Vagina (tissue), 2 donors: Measurements from ENCODE around the gene GPN2. TPM values are rescaled to one million over a fixed set of nuclear protein-coding genes. Genes with fewer than 3 reads are reported as not detected.

ENCODE experiments used
- DNase-seq, 2 donors: peaks; one replicate each; pipeline ENCODE4 v3.0.0-alpha.2; 2017; ENCODE audit errors: extremely low spot score in 2 of 2
- H3K27ac ChIP-seq: fragments of 200-600 bp; sonication (generic); one replicate; pipeline ENCODE4 v1.5.1; 2019
- H3K27me3 ChIP-seq: fragments of 200-600 bp; sonication (generic); one replicate; pipeline ENCODE4 v1.5.1; 2019
- H3K36me3 ChIP-seq, 2 donors: fragments of 200-600 bp; sonication (generic); one replicate each; pipeline ENCODE4 v1.5.1; 2017 to 2019
- H3K4me1 ChIP-seq: fragments of 200-600 bp; sonication (generic); one replicate; pipeline ENCODE4 v1.5.1; 2019
- H3K4me3 ChIP-seq, 2 donors: fragments of 200-600 bp; sonication (generic); 1 replicate in 1 of 2; 2 replicates in 1 of 2; pipeline ENCODE4 v1.5.1; 2016 to 2019
- H3K9me3 ChIP-seq: fragments of 200-600 bp; sonication (generic); one replicate; pipeline ENCODE4 v1.5.1; 2019
- CTCF ChIP-seq, 3 experiments: fragments of 450-650 bp in 2 of 3; fragments of 200-600 bp in 1 of 3; sonication (generic) in 1 of 3; IDR thresholded peaks; one replicate each; pipeline ENCODE4 v1.5.1; 2017 to 2019; ENCODE audit warnings: antibody characterized with exemption in 3 of 3, mild to moderate bottlenecking in 2 of 3, moderate library complexity in 2 of 3
- POLR2A ChIP-seq, 2 donors: fragments of 450-650 bp; IDR thresholded peaks; one replicate each; pipeline ENCODE4 v1.6.1; 2017; ENCODE audit warnings: antibody characterized with exemption in 2 of 2, mild to moderate bottlenecking in 2 of 2, moderate library complexity in 2 of 2
- POLR2AphosphoS5 ChIP-seq, 2 donors: sonication (generic); formaldehyde crosslinking; IDR thresholded peaks; one replicate each; pipeline ENCODE4 v1.9.0; 2017; ENCODE audit warnings: antibody characterized with exemption in 2 of 2, mild to moderate bottlenecking in 2 of 2, low read depth in 1 of 2; ENCODE audit not compliant: insufficient read depth in 1 of 2
- intact Hi-C: fragments of 100-400 bp; cut with DNase I; formaldehyde crosslinking; loops from one replicate; pipeline ENCODE4 v1.15.1; 2023
- total RNA-seq: library from RNA; depleted of rRNA; stranded (reverse); fragments of >200 nt; gene quantifications from one replicate; pipeline ENCODE4 v1.2.3, GENCODE V29; 2016

The GPN2 gene
- total RNA-seq, 1 donor from 2014 or later: 11.5 TPM

DNA sequence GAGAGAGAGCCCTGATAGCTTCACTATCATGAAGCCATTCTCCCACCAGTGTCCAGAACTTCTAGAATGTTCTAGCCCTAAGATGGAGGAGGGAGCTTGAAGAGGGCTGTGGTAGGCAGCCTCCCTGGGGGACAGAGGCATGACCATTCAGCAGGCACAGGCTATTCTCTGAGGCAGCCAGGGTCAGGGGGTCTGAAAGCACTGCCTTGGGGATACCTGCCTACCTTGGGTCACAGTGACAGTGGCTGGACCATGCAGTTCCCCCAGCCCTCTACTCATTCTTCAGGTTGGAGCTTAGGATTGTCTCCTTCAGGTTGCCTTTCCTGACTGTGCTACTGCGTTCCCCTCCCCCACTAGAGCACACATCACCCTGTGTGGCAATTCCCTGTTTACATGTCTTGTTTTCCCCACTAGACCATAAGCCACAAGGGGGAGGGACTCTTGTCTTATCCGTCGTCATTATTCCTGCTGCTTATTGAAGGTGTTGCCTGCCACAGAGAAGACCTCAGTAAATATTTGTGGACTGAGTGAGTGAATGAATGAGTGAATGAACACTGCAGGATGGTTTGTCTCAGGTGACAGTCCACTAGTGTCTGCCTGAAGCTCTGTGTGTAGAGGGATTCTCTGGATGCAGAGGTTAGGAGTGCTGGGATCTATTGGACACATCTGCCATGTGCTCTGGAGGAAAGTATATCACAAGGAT, 58.4 kb downstream of the GPN2 start:
- intact Hi-C loops: no loop called here
- peaks cover 0 to 33% of the 10 kb centered on the region in 2 donors for H3K36me3 ChIP-seq

DNA sequence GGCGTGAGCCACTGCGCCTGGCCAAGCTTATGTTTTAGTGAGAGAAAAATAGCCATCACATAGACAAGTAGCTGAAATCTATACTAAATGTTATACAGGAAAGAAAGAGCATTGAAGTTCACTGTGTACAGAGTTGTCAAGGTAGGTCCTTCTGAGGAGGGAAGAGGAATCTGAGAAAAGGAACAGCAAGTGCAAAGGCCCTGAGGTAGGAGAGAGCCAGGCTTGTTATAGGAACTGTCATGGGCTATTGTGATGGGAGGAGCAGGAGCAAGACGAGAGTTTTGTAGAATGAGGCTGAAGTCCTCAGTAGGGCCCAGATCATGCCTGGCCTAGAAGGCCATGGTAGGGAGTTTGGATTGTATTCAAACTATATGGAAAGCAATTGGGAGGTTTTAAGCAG, 59.0 kb downstream of the GPN2 start:
- peaks cover 38% of the 10 kb centered on the region for H3K4me1 ChIP-seq
- no peaks in the 10 kb centered on the region for H3K9me3 ChIP-seq
- H3K36me3 ChIP-seq: peaks cover 0 to 33% of the 10 kb centered on the region in 2 donors
- intact Hi-C loops: no loop called here
- H3K27ac ChIP-seq: no peak overlapping the region
- no peak overlapping the region for H3K4me3 ChIP-seq
- no peaks in the 10 kb centered on the region for H3K27me3 ChIP-seq
- TF ChIP-seq POLR2AphosphoS5 (IDR thresholded peaks at IDR 0.05; ENCODE audit: insufficient read depth in 1 of 2, low read depth in 1 of 2) (no peak), POLR2A (IDR thresholded peaks at IDR 0.05) (no peak), CTCF (IDR thresholded peaks at IDR 0.05) (no peak)
- DNase-seq: no peak

More for the DNA sequence above, 58.4 kb downstream of the GPN2 start:
- H3K9me3 ChIP-seq: no peaks in the 10 kb centered on the region
- H3K27me3 ChIP-seq: no peaks in the 10 kb centered on the region
- no peak for DNase-seq
- no peak overlapping the region for H3K4me3 ChIP-seq
- H3K4me1 ChIP-seq: peaks cover 36% of the 10 kb centered on the region
- TF ChIP-seq POLR2A (IDR thresholded peaks at IDR 0.05) (no peak), CTCF (IDR thresholded peaks at IDR 0.05) (no peak), POLR2AphosphoS5 (IDR thresholded peaks at IDR 0.05; ENCODE audit: insufficient read depth in 1 of 2, low read depth in 1 of 2) (no peak)
- no peak overlapping the region for H3K27ac ChIP-seq

GRCh38 chr1:26829184-26829911, 60.7 kb downstream of the GPN2 start:
- H3K27ac ChIP-seq: no peak overlapping the region
- TF ChIP-seq POLR2AphosphoS5 (IDR thresholded peaks at IDR 0.05; ENCODE audit: insufficient read depth in 1 of 2, low read depth in 1 of 2): no peak
- no peak for TF ChIP-seq CTCF (IDR thresholded peaks at IDR 0.05)
- no peak for TF ChIP-seq POLR2A (IDR thresholded peaks at IDR 0.05)

DNA sequence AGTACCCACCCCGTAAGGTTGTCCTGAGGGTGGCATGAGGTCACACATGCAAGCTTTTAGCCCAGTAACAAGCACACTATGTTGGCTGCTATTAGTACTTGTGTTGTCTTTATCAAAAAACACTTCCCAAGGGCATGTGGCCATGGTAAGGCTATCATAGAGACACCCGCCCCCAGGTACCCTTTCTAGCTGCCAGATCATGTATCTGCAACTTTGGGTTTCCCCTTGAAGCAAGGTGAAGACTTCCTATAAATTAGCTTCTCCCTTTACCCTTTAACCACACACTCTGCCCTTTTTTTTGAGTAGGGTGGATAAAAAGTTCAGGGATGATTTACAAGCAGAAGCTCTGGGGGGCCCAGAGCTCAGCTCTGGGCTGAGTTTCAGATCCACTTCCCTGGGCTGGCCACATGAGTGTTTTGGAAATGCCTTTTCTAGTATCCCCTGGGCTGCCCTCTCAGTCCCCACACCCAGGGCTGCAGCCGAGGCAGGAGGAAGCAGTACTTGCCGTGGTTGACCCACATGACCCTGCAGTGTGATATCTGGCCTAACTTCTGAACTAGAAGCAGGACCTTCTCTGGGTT, 61.6 kb downstream of the GPN2 start:
- no peak for TF ChIP-seq POLR2A (IDR thresholded peaks at IDR 0.05)
- no peak for TF ChIP-seq POLR2AphosphoS5 (IDR thresholded peaks at IDR 0.05; ENCODE audit: insufficient read depth in 1 of 2, low read depth in 1 of 2)
- TF ChIP-seq CTCF (IDR thresholded peaks at IDR 0.05): no peak
- no peak overlapping the region for H3K4me3 ChIP-seq
- peaks cover 48% of the 10 kb centered on the region for H3K4me1 ChIP-seq
- no peak for DNase-seq
- H3K27me3 ChIP-seq: no peaks in the 10 kb centered on the region
- no peaks in the 10 kb centered on the region for H3K9me3 ChIP-seq
- peak overlapping the region; percentile 95 for H3K27ac ChIP-seq
- intact Hi-C loops: no loop called here
- peaks cover 0 to 12% of the 10 kb centered on the region in 2 donors for H3K36me3 ChIP-seq

More at GRCh38 chr1:26829184-26829911, 60.7 kb downstream of the GPN2 start:
- DNase-seq: no peak
- H3K9me3 ChIP-seq: no peaks in the 10 kb centered on the region
- peaks cover 0 to 19% of the 10 kb centered on the region in 2 donors for H3K36me3 ChIP-seq
- H3K27me3 ChIP-seq: no peaks in the 10 kb centered on the region
- H3K4me1 ChIP-seq: peaks cover 48% of the 10 kb centered on the region
- H3K4me3 ChIP-seq: no peak overlapping the region
- intact Hi-C loops: no loop called here
